Spleen (tissue), 11 donors: Measurements from ENCODE around the gene APC. TPM values are rescaled to one million over a fixed set of nuclear protein-coding genes. Genes with fewer than 3 reads are reported as not detected.
"Not testable (repeated sequence)": the region's sequence is repeated elsewhere in the genome, so short reads cannot be mapped to it uniquely, and the experiment has no call there.

Experiments
- DNase-seq: peaks from one replicate; pipeline ENCODE4 v3.0.0-alpha.2; 2020
- H3K27ac ChIP-seq, 8 donors: fragments of 200-600 bp; sonication (generic) in 7 of 8; 1 replicate in 4 of 8; 2 replicates in 4 of 8; pipeline versions ENCODE4 v1.5.0 to v1.8.0; 2016 to 2021; ENCODE audit warnings: inconsistent platforms in 4 of 8, mild to moderate bottlenecking in 4 of 8, moderate library complexity in 1 of 8
- H3K27me3 ChIP-seq, 7 donors: fragments of 200-600 bp; sonication (generic) in 6 of 7; replicated peaks in 1 of 7; 1 replicate in 4 of 7; 2 replicates in 3 of 7; pipeline versions ENCODE4 v1.5.0 to v1.8.0; 2016 to 2021; ENCODE audit warnings: inconsistent platforms in 3 of 7, mild to moderate bottlenecking in 1 of 7
- H3K36me3 ChIP-seq, 6 donors: fragments of 200-600 bp; sonication (generic) in 5 of 6; 1 replicate in 4 of 6; 2 replicates in 2 of 6; pipeline versions ENCODE4 v1.5.0 to v1.8.0; 2016 to 2021; ENCODE audit warnings: inconsistent platforms in 2 of 6
- H3K4me1 ChIP-seq, 6 donors: fragments of 200-600 bp; sonication (generic) in 5 of 6; 1 replicate in 3 of 6; 2 replicates in 3 of 6; pipeline versions ENCODE4 v1.5.0 to v1.8.0; 2016 to 2021; ENCODE audit warnings: inconsistent platforms in 3 of 6
- H3K4me3 ChIP-seq, 8 donors: fragments of 200-600 bp; sonication (generic) in 7 of 8; 1 replicate in 4 of 8; 2 replicates in 4 of 8; pipeline versions ENCODE4 v1.5.0 to v1.8.0; 2016 to 2021; ENCODE audit warnings: inconsistent platforms in 4 of 8, mild to moderate bottlenecking in 4 of 8, moderate library complexity in 2 of 8
- H3K9me3 ChIP-seq, 8 donors: fragments of 200-600 bp; sonication (generic) in 7 of 8; 1 replicate in 4 of 8; 2 replicates in 4 of 8; pipeline versions ENCODE4 v1.5.0 to v1.8.0; 2016 to 2021; ENCODE audit warnings: inconsistent platforms in 4 of 8
- CTCF ChIP-seq, 11 experiments: fragments of 200-600 bp in 7 of 11; fragments of 450-650 bp in 4 of 11; sonication (generic) in 4 of 11; IDR thresholded peaks in 8 of 11; conservative IDR thresholded peaks in 3 of 11; 1 replicate in 7 of 11; 2 replicates in 4 of 11; pipeline versions ENCODE4 v1.4.0 to v1.8.0; 2016 to 2021; ENCODE audit warnings: antibody characterized with exemption in 11 of 11, inconsistent platforms in 4 of 11, mild to moderate bottlenecking in 1 of 11
- POLR2A ChIP-seq, 3 donors: fragments of 450-650 bp; IDR thresholded peaks; one replicate each; pipeline ENCODE4 v1.5.1; 2017; ENCODE audit warnings: antibody characterized with exemption in 3 of 3, mild to moderate bottlenecking in 1 of 3
- POLR2AphosphoS5 ChIP-seq, 3 donors: sonication (generic); formaldehyde crosslinking; IDR thresholded peaks; one replicate each; pipeline ENCODE4 v1.5.1; 2017; ENCODE audit warnings: antibody characterized with exemption in 3 of 3
- WGBS, 5 donors: extraction: QIAGEN DNeasy Blood & Tissue Kit in 3 of 5; methylation state at CpG; one replicate each; pipeline versions ENCODE4 v1.1.5 to v1.1.7; 2013 to 2018; 5-methylcytosine and 5-hydroxymethylcytosine counted together
- intact Hi-C: fragments of 100-400 bp; cut with DNase I; formaldehyde crosslinking; loops from one replicate; pipeline ENCODE4 v1.15.0; 2023; ENCODE audit warnings: low total_unique reads
- polyA plus RNA-seq, 3 donors: library from polyadenylated mRNA; stranded (reverse); fragments of 200-250 nt; gene quantifications; one replicate each; pipeline ENCODE4 v1.2.1, GENCODE V29; 2013
- total RNA-seq, 7 donors: library from RNA; depleted of rRNA in 3 of 7; stranded (reverse); fragments of >200 nt in 3 of 7; fragmentation: NEBNext Ultra II Directional in 4 of 7; extraction: Animal tissue kit (Norgen Biotek cat#: 25700) in 4 of 7; gene quantifications; one replicate each; pipeline versions ENCODE4 v1.1.0 to v1.2.1, GENCODE V29; 2016 to 2021
- donor health status: healthy with polysubstance abuse.
- donor health status: DM: no; HTN: no; CAD: no; lungs with moderate emphysema.
- donor health status: DM: no; HTN: no; CAD: no.
- donor health status: Bipolar disorder and iron deficiency.
- donor health status: healthy.
- donor health status: DM: no; HTN: no; CAD: no.
- donor health status: DM: yes; HTN: yes; CAD: no.

The APC gene
- total and polyA plus RNA-seq, 10 donors, result 2.1 to 83.0 (median 52.5) TPM

- intact Hi-C loops, result no loop called here
- Histone ChIP-seq H3K4me1 (peaks cover 0 to 11% (median 3%) of the 10 kb centered on the region in 6 donors), H3K27me3 (no peaks in the 10 kb centered on the region), H3K27ac (no peak overlapping the region), H3K9me3 (no peaks in the 10 kb centered on the region), H3K4me3 (no peak overlapping the region), H3K36me3 (no peaks in the 10 kb centered on the region)
- no peak for DNase-seq
- 41 to 50% (median 46%) methylated on average over 8 of the region's 8 CpGs for WGBS, 5 donors
- no peak for TF ChIP-seq POLR2AphosphoS5 (IDR thresholded peaks at IDR 0.05)
- TF ChIP-seq CTCF (IDR thresholded peaks at IDR 0.05 in 8 of 11, conservative IDR thresholded peaks at IDR 0.05 in 3 of 11), result peak; percentile 35 to 77 (median 66)
- TF ChIP-seq POLR2A (IDR thresholded peaks at IDR 0.05), result no peak
Measured at GRCh38 chr5:112848116-112848811, 110.6 kb downstream of the APC start.

- Histone ChIP-seq H3K27me3 (peaks cover 0 to 5% (median 0%) of the 10 kb centered on the region in 7 donors), H3K27ac (no peak overlapping the region), H3K4me3 (no peak overlapping the region), H3K4me1 (peaks cover 0 to 11% (median 3%) of the 10 kb centered on the region in 6 donors), H3K36me3 (no peaks in the 10 kb centered on the region), H3K9me3 (peaks cover 0 to 10% (median 2%) of the 10 kb centered on the region in 8 donors)
- intact Hi-C loops, result loop anchor here (10.0 kb wide), 1 partner anchor 65 kb away; no protein-coding TSS in a partner anchor
- no peak for TF ChIP-seq CTCF (IDR thresholded peaks at IDR 0.05 in 8 of 11, conservative IDR thresholded peaks at IDR 0.05 in 3 of 11)
- no peak for TF ChIP-seq POLR2AphosphoS5 (IDR thresholded peaks at IDR 0.05)
- TF ChIP-seq POLR2A (IDR thresholded peaks at IDR 0.05), result no peak
- no peak for DNase-seq
- WGBS, 5 donors, result 67 to 85% (median 76%) methylated on average over 2 of the region's 2 CpGs
Measured at GRCh38 chr5:112849912-112850311, 112.2 kb downstream of the APC start.

- intact Hi-C loops, result loop anchor here (10.0 kb wide), 1 partner anchor 60 kb away; no protein-coding TSS in a partner anchor
- no peak for DNase-seq
- no peak overlapping the region for H3K27ac ChIP-seq
- no peak overlapping the region for H3K4me3 ChIP-seq
- no peak for TF ChIP-seq POLR2A (IDR thresholded peaks at IDR 0.05)
- TF ChIP-seq POLR2AphosphoS5 (IDR thresholded peaks at IDR 0.05), result no peak
- no peak for TF ChIP-seq CTCF (IDR thresholded peaks at IDR 0.05 in 8 of 11, conservative IDR thresholded peaks at IDR 0.05 in 3 of 11)
- peaks cover 0 to 18% (median 4%) of the 10 kb centered on the region in 8 donors for H3K9me3 ChIP-seq
- H3K27me3 ChIP-seq, result peaks cover 0 to 15% (median 0%) of the 10 kb centered on the region in 7 donors
- no peaks in the 10 kb centered on the region for H3K4me1 ChIP-seq
- H3K36me3 ChIP-seq, result no peaks in the 10 kb centered on the region
- 66 to 79% (median 72%) methylated on average over 1 of the region's 1 CpG for WGBS, 5 donors
Measured at GRCh38 chr5:112854651-112855050, 117.0 kb downstream of the APC start.

GRCh38 chr5:112857866-112858265 is 120.2 kb downstream of the APC start:
- DNase-seq, result no peak
- intact Hi-C loops, result loop anchor here (10.0 kb wide), 1 partner anchor 57 kb away; no protein-coding TSS in a partner anchor
- H3K4me1 ChIP-seq, result peaks cover 15 to 23% (median 18%) of the 10 kb centered on the region in 6 donors
- H3K9me3 ChIP-seq, result peaks cover 0 to 18% (median 4%) of the 10 kb centered on the region in 8 donors
- peaks cover 0 to 5% (median 0%) of the 10 kb centered on the region in 6 donors for H3K36me3 ChIP-seq
- TF ChIP-seq CTCF (IDR thresholded peaks at IDR 0.05 in 8 of 11, conservative IDR thresholded peaks at IDR 0.05 in 3 of 11), result no peak
- TF ChIP-seq POLR2A (IDR thresholded peaks at IDR 0.05), result no peak
- TF ChIP-seq POLR2AphosphoS5 (IDR thresholded peaks at IDR 0.05), result no peak
- no peak overlapping the region for H3K4me3 ChIP-seq
- no peak overlapping the region for H3K27ac ChIP-seq
- peaks cover 0 to 15% (median 0%) of the 10 kb centered on the region in 7 donors for H3K27me3 ChIP-seq

GRCh38 chr5:112860571-112860928 is 122.9 kb downstream of the APC start:
- peaks cover 20 to 47% (median 33%) of the 10 kb centered on the region in 6 donors for H3K4me1 ChIP-seq
- H3K27me3 ChIP-seq, DNase-seq, intact Hi-C loops, H3K9me3 ChIP-seq: not testable (repeated sequence)
- peak overlapping the region; percentile 75 to 98 (median 88) for H3K4me3 ChIP-seq
- 73 to 79% (median 76%) methylated on average over 11 of the region's 11 CpGs for WGBS, 5 donors
- H3K27ac ChIP-seq, result peak overlapping the region; percentile 37 to 89 (median 82)
- H3K36me3 ChIP-seq, result peaks cover 0 to 32% (median 19%) of the 10 kb centered on the region in 6 donors
